Measurements from ENCODE around the gene TNXB. TPM values are rescaled to one million over a fixed set of nuclear protein-coding genes. Genes with fewer than 3 reads are reported as not detected.
A peak's percentile ranks its signal among the peaks of the same experiment; 100 is the strongest.

The TNXB gene
- total and polyA plus RNA-seq, 2 of the 4 experiments (the other 2 are of a cell fraction) = 0.05 TPM; not detected in 1

GRCh38 chr6:32154514-32155161 is 45.5 kb upstream of the TNXB start:
- 2% methylated on average over 19 of the region's 34 CpGs; no CpG with 5 or more reads in 1 of the 2 experiments for WGBS, 2 experiments (ENCODE audit: extremely low coverage in 2 of 2, insufficient read length in 1 of 2)
- Histone ChIP-seq H2BK5ac (ENCODE audit: low read depth, low read length, poor library complexity, severe bottlenecking) (peak overlapping the region; percentile 82), H3K27ac (ENCODE audit: insufficient read depth, low read length) (peak overlapping the region; percentile 84), H4K91ac (ENCODE audit: insufficient read depth, low read depth, low read length) (peak overlapping the region; percentile 86; the same call in 1 of the 2 replicates), H3K23ac (ENCODE audit: low read depth, low read length) (peak overlapping the region; percentile 75), H3K27me3 (ENCODE audit: control insufficient read depth, insufficient read depth, low read length) (no peaks in the 10 kb centered on the region), H3K9ac (ENCODE audit: low read depth, low read length) (peak overlapping the region; percentile 70), H2AK9ac (replicated peaks; ENCODE audit: low read depth, low read length, poor library complexity) (peak overlapping the region; percentile 98), H3K14ac (replicated peaks; ENCODE audit: low read depth, low read length) (peak overlapping the region; percentile 87), H2AFZ (replicated peaks; ENCODE audit: low read length, poor library complexity) (peak overlapping the region; percentile 96), H4K8ac (ENCODE audit: low read depth in 2 of 2, low read length in 2 of 2) (peak overlapping the region; percentile 75 to 96), H3K9me3 (ENCODE audit: control insufficient read depth, insufficient read depth, low read length) (no peaks in the 10 kb centered on the region), H3K18ac (ENCODE audit: low read depth, low read length) (no peak overlapping the region; the same call in 1 of the 2 replicates), H3K4me2 (ENCODE audit: low read depth, low read length) (peak overlapping the region; percentile 79), H2BK120ac (ENCODE audit: low read depth, low read length) (peak overlapping the region; percentile 78), H3K4me1 (ENCODE audit: control insufficient read depth, insufficient read depth, low read length) (peaks cover 23% of the 10 kb centered on the region), H2BK15ac (ENCODE audit: low read depth, low read length) (0 out of 3 replicates have a peak overlapping the region, but pooled peaks have one; percentile 16), H3K56ac (ENCODE audit: extremely low read depth, insufficient read depth, low read length) (0 out of 2 replicates have a peak overlapping the region, but pooled peaks have one; percentile 78), H4K20me1 (ENCODE audit: insufficient read depth, low read length) (no peaks in the 10 kb centered on the region), H3K36me3 (ENCODE audit: control insufficient read depth, insufficient read depth, low read length) (peaks cover 11% of the 10 kb centered on the region), H3K4ac (ENCODE audit: low read depth, low read length) (peak overlapping the region; percentile 84), H2BK20ac (ENCODE audit: low read depth, low read length) (no peak overlapping the region; the same call in 1 of the 2 replicates), H3K4me3 (ENCODE audit: insufficient read depth, low read depth, low read length) (peak overlapping the region; percentile 67), H3K79me1 (ENCODE audit: low read depth in 1 of 2, low read length in 2 of 2) (peaks cover 6 to 34% of the 10 kb centered on the region in 2 experiments), H3K9me1 (ENCODE audit: insufficient read depth, low read length) (0 out of 2 replicates have a peak, but pooled peaks cover 4% of the 10 kb centered on the region), H2AK5ac (ENCODE audit: low read depth, low read length) (peak overlapping the region; percentile 57; the same call in 1 of the 2 replicates), H4K5ac (ENCODE audit: low read depth, low read length) (peak overlapping the region; percentile 51; the same call in 1 of the 2 replicates)
- BruUV-seq (replicated peaks) = no TSS peak
- in situ Hi-C loops (cut with MboI; ENCODE audit: low sequenced_read_pairs) = loop anchor here (5.0 kb wide), 1 partner anchor 37 kb away; no protein-coding TSS in a partner anchor
- TF ChIP-seq RFX5 (IDR thresholded peaks at IDR 0.05; ENCODE audit: low read depth, low read length) (no peak), RAD21 (IDR thresholded peaks at IDR 0.05; ENCODE audit: low read length) (peak; percentile 72), CHD1 (IDR thresholded peaks at IDR 0.05; ENCODE audit: low read depth, low read length) (no peak), POLR2A (IDR thresholded peaks at IDR 0.05; ENCODE audit: low read depth, low read length) (no peak), CEBPB (IDR thresholded peaks at IDR 0.05; ENCODE audit: low read depth, low read length) (no peak), CTCF (conservative IDR thresholded peaks at IDR 0.05; ENCODE audit: low read depth, low read length) (peak; percentile 56), MAZ (IDR thresholded peaks at IDR 0.05; ENCODE audit: borderline replicate concordance, low read depth, low read length) (no peak), MXI1 (IDR thresholded peaks at IDR 0.05; ENCODE audit: borderline replicate concordance, low read depth, low read length) (peak; percentile 63; the same call in 1 of the 2 replicates), FOS (IDR thresholded peaks at IDR 0.05; ENCODE audit: low read depth, low read length) (no peak), SMC3 (IDR thresholded peaks at IDR 0.05; ENCODE audit: low read depth, low read length) (peak; percentile 60), MAFK (IDR thresholded peaks at IDR 0.05; ENCODE audit: low read depth, low read length) (no peak), BHLHE40 (IDR thresholded peaks at IDR 0.05; ENCODE audit: low read depth, low read length) (no peak)
- TF ChIP-seq, protein P1, sequence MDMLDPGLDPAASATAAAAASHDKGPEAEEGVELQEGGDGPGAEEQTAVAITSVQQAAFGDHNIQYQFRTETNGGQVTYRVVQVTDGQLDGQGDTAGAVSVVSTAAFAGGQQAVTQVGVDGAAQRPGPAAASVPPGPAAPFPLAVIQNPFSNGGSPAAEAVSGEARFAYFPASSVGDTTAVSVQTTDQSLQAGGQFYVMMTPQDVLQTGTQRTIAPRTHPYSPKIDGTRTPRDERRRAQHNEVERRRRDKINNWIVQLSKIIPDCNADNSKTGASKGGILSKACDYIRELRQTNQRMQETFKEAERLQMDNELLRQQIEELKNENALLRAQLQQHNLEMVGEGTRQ (IDR thresholded peaks at IDR 0.05; ENCODE audit: low read depth, low read length) = no peak
- DNase-seq = peak; percentile 71
- ATAC-seq (ENCODE audit: low read depth) = peak; percentile 50
- intact Hi-C loops (cut with micrococcal nuclease) = loop anchor here (1.0 to 10.0 kb wide), 6 partner anchors 35 to 252 kb away; partner anchors contain the start of genes SKIC2 and ZBTB12
- dilution Hi-C loops (cut with HindIII; ENCODE audit: low sequenced_read_pairs, unreplicated experiment) = no loop called here
- ChIA-PET POLR2A (ENCODE audit: unreplicated experiment) (no interaction called here), CTCF (interaction anchor here (1.0 to 1.1 kb wide), 2 partner anchors 40 to 45 kb away, joined by 3 read pairs; partner anchors contain the start of gene TNXB)
